ELF-1 (cell line): ENCODE results near the gene MFN1.
A peak's percentile ranks its signal among the peaks of the same experiment; 100 is the strongest.

Experiments used
- DNase-seq: peaks from one replicate; pipeline ENCODE4 v3.0.0-alpha.2; 2016; ENCODE audit warnings: low read depth, low spot score

MFN1 gene

GRCh38 chr3:179428876-179429548, 81.5 kb downstream of the MFN1 start:
- no peak for DNase-seq

GRCh38 chr3:179430277-179430870, 82.9 kb downstream of the MFN1 start:
- no peak for DNase-seq

- DNase-seq = no peak
Measured at GRCh38 chr3:179432021-179432420, 84.5 kb downstream of the MFN1 start.

GRCh38 chr3:179432451-179432850, 84.9 kb downstream of the MFN1 start:
- DNase-seq = no peak

- DNase-seq = no peak
Measured at GRCh38 chr3:179436517-179436916, 89.0 kb downstream of the MFN1 start.

DNA sequence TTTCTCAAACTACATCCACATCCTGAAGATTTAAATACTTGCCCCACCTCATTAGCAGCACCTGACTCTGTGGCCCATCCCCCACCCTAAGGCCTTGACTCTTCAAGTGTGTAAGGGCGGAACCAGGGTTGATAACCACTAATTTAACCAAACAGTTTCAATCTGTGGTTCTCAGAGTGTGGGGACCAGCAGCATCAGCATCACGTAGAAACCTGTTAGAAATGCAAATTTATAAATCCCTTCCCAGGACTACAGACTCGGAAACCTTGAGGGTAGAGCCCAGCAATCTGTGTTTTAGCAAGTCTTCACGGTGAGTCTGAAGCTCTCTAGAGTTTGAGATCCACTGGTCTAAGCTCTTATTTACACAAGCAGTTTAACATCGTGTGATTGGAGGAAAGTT, 91.3 kb downstream of the MFN1 start:
- peak; percentile 7 for DNase-seq
